HG03095 (cell line): Measurements from ENCODE around the gene RRBP1.

Experiments
- ATAC-seq: cut with Tn5 transposase; IDR thresholded peaks from one replicate; pipeline ENCODE4 v1.9.1; 2021; ENCODE audit warnings: moderate library complexity; ENCODE audit not compliant: unreplicated experiment

RRBP1 gene

DNA sequence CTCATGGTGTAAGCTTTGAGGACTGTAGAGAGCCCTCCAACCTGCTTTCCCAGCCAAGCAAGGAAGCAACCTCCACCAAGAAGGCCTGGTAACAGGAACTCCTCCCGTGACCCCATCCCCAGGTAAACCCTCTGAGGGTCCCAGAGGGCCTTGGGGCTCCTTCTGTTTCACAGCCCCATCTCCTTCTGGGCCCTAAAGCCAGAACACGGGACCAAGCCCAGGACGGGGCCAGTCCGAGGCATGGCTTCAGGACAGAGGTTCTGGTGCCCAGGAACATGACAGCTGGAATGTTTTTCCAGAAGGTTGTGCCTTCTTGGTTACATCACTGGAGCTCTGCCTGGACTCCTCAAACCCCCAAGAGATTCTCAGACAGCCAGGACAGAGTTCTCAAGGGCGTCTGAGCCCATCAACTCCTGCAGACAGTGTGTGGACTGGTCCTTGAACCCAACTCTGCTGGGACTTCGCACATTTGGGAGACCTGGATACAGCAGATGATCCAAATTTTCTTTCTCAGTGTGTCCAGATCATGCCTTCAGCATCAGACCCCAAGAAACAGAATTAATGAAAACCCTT lies 43.1 kb downstream of the RRBP1 start:
- no peak for ATAC-seq

- no peak for ATAC-seq
These were observed 43.9 kb downstream of the RRBP1 start for GRCh38 chr20:17637985-17638640.

DNA sequence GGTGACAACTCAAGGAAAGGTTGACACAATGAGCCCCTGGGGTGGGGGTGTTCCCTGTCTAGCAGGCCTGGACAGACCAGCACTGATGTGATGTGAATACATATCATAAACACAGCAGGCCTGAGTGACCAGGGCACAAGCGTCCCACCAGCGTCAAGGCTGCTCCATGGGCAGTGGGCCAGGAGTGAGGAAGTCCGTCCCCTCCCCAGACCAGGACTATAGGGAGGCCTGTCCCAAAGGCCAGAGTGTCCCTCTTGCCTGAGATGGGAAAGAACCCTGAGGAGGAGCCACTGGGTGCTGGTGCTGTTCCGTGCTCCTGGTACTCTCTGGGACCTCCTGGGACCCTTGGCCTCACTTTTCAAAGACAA lies 44.6 kb downstream of the RRBP1 start:
- ATAC-seq, result no peak

DNA sequence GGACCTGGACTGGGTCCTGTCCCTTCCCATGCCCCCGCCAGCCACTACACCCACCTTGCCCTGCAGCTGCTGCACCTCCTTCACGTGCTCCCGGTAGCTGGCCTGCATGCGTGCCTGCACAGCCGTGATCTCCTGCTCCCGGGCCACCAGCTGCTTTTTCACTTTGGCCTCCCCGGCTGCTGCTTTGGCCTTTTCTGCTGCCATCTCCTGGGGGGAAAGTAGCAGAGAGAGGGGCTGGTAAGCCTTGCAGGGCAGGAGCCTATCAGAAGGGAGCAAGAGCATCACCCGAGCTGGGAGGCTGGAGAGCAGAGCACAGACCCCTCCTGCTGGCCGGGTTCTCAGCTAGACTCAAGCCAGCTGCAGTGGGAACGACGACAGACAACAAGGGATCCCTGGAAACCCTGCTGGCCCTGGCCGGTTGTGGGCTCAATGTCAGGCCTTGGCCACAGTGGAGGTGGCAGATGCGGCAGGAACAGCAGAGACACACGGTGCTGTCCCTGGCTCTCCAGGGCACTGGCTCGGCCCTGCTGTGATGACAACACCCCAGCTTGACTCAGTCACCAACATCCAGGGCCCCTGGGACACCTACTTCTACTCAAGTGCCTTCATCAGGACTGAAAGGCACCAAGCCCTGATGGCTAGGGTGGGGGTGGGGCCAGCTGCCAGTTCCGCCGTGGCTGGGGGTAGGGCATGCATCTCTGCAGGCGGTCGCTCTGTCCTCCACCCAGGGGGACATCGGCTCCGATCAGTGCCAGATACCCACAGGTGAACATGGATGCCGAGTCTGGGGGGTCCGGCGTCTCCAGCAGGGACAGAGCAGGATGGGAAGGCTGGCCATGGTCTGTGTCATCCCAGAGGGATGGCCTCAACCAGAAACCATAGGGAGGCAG lies 45.3 kb downstream of the RRBP1 start:
- ATAC-seq, result no peak

DNA sequence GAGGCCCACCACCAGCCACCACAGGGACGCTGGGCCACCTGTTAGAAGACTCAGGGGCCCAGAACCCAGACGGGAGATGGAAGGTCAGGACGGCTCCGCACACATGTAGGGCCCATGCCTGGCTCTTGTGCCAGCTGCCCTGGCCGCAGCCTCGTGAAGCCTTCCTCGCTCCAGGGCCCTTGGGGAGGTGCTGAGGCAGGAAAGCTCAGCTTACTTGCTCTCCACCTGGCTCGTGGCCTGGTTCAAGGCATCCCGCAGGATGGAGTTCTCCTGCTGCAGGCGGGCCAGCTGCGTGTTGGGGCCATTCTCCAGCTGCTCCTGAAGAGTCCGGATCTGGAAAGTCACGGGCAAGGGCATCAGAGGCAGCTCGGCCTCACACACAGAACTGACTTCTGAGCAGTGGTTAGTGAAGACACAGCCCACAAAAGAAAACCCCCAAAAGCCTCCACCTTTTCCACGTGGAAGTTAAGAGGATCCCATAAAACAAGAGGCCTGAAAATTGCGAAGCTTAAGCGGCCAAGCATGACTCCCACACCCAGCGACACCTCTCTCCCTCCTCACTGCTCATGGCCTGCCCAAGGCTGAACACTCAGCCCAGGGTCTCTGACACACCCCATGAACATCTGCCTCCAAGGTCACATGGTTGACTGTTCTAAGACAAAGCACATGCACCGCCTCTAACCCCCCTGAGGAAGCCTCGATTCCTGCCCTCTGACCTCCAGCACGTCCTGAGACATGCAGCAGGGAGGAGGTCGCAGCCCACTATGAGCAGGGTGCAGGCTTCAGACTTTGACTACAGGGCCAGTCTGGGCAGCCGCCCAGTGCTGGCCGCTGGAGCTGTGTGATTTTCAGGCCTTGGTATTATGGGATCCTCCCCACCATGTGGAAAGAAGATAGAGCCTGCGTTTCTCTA lies 46.5 kb downstream of the RRBP1 start:
- no peak for ATAC-seq

GRCh38 chr20:17634661-17635331 lies 47.2 kb downstream of the RRBP1 start:
- no peak for ATAC-seq

- ATAC-seq, result no peak
These were observed 48.1 kb downstream of the RRBP1 start for GRCh38 chr20:17633850-17634500.

GRCh38 chr20:17633221-17633849 lies 48.7 kb downstream of the RRBP1 start:
- no peak for ATAC-seq

DNA sequence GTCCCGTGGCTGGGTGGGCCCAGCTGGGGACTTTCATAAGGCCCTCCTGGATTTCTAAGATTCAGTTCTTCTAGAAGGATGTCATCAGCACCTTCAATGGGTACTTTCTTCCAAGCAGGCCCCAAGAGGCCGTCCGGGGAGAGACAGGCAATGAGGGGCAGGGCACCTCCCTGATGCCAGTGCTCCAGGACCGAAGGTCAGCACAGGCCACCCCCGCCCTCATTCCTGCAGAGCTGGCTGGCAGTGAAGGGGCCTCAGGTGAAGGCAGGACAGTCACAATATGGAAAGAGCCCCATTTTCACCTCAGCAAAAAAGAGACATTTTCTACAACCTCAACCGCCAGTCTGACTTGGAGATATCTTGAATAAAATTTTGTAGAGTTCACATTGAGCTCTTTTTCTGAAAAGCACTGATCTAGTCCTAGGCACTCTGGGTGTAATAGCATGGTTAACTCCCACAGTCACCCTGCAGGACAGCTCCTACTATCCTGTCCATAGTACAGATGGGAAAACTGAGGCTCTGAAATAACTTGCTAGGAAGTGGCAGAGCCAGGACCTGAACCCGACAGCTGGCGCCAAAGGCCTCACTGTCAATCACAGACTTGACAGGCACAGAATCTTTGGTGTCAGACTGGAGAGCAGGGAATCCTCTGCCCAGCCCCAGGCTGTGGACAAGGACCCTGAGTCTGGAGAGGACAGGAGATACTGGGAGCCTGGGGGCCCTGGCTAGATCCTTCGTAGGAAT lies 50.3 kb downstream of the RRBP1 start:
- no peak for ATAC-seq

DNA sequence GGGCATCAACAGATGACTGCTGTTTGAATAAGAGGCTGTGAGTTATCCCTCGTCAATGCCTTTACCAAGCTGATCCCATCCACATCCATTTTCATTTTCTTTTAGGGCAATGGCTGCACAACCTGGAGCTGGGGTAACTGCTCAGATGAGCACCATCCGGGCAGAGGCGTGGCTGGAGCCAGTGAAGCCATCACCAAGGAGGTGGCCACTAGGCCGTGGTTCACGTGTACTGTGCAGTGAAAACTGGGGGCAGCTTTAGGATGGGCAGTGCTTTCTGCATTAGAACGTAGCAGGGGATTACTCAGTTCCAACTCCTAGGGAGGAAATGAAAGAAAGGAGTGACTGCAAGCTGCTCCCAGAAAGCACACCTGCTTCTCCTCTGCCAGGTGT lies 51.2 kb downstream of the RRBP1 start:
- ATAC-seq, result no peak

DNA sequence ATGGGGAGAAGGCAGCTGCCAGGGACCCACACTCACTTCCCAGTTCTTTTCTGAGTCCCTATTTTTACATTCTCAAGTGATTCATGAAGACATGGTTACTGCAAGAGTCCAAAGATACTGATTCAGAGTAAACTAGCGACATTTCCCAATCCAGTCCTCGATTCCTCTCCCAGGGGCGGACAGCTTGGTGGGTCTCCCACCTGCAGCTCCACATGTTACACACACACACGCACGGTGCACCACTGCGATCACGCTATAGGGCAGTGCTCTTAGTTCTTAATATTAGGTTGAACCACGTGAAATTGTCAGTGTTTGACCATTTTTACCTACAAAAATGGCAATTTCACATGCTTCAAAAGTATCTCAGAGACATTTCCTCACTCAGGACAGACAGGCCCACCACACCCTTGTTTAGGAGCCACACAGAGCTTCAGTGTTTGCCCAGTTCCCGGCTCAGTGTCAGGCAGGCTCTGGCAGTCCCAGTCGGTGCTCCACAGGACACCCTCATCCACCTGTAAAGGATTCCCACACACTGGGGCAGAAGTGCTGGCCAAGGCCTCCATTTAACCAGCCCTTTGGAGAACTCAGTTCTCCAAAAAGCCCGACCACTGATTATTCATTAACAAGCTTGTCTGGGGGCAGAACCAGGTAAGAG lies 51.8 kb downstream of the RRBP1 start:
- no peak for ATAC-seq

- no peak for ATAC-seq
These were observed 52.4 kb downstream of the RRBP1 start for GRCh38 chr20:17629678-17630089.

DNA sequence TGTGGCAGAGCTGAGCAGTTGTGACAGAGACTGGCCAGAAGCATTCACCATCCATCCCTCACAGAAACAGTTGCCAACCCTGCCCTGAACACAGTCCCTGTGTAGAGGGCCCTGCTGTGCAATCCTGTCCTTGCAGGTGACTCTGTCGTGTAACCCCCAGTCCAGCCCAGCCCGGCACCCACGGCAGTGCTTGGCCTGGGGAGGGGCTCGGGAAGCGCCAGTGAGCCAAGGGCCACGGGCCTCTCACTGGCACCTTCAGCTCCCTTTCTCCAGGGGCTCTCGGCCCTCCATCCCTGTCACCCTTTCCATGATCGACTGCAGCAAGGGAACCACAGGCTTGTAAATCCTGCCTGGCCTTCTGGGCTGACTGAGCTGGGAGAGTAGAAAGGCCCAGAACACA lies 53.0 kb downstream of the RRBP1 start:
- ATAC-seq, result no peak

DNA sequence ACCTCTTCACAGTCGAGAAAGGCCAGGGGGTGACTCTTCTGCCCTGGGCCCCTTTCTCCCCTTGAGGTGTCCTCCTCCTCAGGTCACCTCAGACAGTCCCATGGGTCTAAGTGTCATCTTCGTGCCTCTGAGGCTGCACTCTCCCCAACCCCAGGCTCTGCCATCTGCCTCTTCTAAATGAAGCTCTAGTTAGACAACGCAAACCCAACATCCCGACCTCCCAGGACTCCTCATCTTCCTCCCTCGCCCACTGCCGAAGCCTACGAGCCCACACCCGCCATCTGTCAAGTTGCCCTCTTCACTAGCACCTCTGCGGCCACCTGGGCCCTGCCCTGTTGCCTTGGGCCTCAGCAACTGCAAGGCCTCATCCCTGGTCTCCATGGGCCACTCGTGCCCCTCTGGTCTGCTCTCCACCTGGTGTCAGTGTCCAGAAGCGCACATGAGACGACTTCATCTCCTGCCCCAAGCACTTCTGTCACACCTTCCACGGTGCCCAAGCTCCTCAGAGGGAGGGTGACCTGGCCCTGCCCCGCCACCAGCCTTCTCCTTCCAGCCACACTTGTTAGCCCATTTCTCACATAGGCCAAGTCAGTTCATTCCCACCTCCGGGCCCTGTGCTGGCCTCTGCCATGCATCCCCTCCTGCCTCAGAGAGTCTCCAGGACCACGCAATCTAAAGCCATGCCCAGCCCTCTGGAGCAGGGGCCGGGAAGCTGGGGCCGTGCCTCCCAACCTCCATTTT lies 53.8 kb downstream of the RRBP1 start:
- no peak for ATAC-seq

DNA sequence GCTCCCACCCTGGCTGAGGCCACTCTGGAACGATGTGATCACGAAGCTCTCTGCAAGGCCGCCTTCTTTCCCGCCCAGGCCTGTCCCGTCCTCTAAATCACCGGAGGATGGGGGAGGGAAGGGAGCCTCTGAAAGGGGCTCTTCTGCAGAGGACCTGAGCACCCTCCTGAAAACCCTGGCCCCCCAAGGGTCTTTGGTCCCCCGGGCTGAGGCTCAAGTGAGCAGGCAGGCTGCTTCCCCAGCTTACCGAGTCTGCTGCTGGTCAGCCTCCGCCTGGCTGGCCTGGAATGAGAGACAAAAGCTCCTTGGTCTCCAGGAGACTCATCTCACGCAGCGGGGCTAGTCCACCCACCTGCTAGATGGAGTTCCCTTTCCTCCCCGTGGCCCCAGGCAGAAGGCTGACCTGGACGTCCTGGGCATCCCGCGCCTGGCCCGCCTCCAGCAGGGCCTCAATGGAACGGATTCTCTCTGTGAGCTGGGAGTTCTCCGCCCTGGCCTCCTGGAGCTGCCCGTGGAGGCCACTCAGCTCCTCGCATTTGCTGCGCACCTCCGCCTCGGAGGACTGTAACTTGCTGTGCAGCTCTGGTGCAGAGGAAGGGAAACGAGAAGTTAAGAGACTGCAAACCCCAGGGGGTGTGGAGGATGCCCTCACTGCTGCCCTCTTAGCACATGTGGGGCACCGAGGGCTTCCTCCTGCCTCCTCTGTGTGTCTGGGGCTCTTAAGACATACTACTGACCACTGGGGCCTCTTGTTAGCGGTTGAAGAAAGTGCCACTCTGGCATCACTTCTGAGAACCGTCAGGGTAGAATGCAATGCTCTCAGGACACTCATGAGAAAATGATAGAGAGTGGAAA lies 54.7 kb downstream of the RRBP1 start:
- no peak for ATAC-seq

- ATAC-seq, result no peak
These were observed 55.6 kb downstream of the RRBP1 start for GRCh38 chr20:17626217-17627007.
